Measurements from ENCODE around the gene TRPV5.

Gene TRPV5

GRCh38 chr7:142870566-142871259 lies 62.8 kb downstream of the TRPV5 start:
- no peak for DNase-seq (ENCODE audit: low read depth)

DNA sequence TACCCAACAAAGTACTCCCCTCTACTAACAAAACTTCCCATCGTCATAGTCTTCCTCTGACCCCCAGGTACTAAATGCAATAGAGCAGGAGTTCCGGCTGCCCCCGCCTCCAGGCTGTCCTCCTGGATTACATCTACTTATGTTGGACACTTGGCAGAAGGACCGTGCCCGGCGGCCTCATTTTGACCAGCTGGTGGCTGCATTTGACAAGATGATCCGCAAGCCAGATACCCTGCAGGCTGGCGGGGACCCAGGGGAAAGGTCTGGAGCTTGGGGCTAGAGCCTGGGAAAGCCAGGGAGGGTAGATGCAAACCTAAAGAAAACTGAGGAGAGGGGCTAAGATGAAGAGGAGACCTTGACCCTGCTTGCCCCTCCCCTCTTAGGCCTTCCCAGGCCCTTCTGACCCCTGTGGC lies 63.4 kb downstream of the TRPV5 start:
- DNase-seq (ENCODE audit: low read depth) = no peak

DNA sequence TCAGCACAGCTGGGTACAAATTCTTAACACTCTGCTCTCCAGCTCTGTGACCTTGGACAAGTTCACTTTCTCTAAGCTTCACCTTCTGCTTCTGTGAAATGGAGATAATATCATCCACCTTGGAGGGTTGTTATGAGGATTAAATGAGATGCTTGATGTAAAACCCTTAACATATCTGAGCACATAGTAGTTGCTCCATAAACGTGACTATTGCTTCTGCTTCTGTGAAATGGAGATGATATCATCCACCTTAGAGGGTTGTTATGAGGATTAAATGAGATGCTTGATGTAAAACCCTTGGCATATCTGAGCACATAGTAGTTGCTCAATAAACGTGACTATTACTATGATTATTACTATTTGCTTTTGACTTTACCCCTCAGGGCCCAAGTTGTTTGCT lies 64.1 kb downstream of the TRPV5 start:
- DNase-seq (ENCODE audit: low read depth) = no peak

DNA sequence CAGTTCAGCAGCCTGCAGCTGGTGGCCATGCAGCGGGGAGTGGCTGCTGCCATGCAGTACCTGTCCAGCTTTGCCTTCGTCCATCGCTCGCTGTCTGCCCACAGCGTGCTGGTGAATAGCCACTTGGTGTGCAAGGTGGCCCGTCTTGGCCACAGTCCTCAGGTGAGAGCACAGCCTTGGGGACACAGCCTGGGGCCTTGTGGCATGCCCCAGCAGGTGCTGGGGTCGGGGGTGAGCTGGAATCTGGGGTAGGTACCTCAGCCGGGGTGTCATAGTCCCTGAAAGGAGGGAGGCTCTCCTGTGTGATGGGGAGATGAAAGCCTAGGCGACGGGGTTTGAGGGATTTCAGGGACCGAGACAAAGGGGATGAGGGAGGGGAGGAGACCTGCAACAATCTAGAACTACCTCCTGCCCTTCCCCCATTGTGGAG lies 64.5 kb downstream of the TRPV5 start:
- DNase-seq (ENCODE audit: low read depth) = no peak

GRCh38 chr7:142868188-142868985 lies 65.2 kb downstream of the TRPV5 start:
- DNase-seq (ENCODE audit: low read depth) = no peak

GRCh38 chr7:142867398-142868187 lies 66.0 kb downstream of the TRPV5 start:
- DNase-seq (ENCODE audit: low read depth) = no peak

GRCh38 chr7:142867097-142867378 lies 66.5 kb downstream of the TRPV5 start:
- no peak for DNase-seq (ENCODE audit: low read depth)

DNA sequence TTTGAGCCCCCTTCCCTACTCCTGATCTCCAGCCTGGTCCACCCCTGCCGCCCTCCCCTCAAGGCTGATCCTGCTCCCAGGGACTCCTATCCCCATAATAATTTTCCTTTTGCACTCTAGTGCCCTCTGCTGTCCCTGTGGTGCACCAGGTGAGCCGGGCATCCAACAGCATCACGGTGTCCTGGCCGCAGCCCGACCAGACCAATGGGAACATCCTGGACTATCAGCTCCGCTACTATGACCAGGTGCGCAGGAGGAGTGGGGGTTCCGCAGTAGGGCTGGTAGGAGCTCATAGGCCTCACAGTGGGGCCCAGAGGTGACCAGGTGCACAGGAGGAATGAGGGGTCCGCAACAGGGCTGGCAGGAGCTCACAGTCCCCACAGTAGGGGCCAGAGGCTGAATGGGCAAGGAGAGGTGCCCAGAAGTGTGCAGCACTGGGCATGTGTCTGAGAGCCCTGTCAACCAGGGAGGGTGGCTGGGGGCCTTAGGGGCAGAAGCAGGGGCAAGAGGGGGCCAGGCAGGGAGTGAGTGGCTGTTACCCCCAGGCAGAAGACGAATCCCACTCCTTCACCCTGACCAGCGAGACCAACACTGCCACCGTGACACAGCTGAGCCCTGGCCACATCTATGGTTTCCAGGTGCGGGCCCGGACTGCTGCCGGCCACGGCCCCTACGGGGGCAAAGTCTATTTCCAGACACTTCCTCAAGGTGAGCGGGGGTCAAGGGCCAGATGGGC lies 67.0 kb downstream of the TRPV5 start:
- no peak for DNase-seq (ENCODE audit: low read depth)

DNA sequence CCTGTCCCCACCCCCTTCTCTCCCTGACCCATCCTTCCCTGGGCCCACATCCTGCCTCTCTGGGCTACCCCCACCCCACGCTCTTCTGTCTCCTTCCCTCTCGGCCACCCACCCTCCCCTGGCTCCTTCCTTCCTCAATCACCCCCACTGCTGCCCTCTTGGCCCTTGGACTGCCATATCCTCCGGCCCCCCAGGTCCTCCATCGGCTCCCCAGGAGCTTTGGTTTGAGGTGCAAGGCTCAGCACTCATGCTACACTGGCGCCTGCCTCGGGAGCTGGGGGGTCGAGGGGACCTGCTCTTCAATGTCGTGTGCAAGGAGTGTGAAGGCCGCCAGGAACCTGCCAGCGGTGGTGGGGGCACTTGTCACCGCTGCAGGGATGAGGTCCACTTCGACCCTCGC lies 67.8 kb downstream of the TRPV5 start:
- DNase-seq (ENCODE audit: low read depth) = no peak

DNA sequence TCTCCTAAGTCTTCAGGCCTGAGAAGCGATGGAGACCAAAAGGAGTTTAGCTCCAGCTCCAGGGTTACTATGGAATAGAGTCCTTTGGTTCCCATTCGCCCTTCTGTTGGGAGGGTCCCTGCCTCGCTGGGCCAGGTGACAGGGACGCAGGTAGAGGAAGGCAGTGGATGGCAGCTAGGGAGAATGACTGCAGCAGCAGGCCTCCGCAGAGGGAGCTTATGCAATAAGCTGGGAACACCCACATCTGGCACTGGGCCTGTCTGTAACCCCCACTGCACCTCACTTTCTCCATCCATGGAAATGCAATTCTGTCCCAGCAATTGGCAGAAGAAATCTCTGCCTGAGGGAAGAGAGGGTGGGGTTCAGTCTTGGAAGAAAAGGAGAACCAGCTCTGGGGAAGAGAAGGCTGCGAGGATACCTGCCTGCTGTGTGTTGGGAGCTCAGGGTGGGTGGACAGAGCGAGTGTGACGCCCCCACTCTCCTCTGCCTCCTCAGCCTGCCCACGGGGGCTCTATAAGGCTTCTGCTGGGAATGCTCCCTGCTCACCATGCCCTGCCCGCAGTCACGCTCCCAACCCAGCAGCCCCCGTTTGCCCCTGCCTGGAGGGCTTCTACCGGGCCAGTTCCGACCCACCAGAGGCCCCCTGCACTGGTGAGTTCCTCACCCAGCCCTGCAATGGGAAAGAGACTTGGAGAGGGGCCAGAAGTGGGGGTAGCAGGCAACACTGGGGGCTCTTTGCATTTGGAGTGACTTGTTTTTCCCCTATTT lies 68.4 kb downstream of the TRPV5 start:
- DNase-seq (ENCODE audit: low read depth) = no peak

DNA sequence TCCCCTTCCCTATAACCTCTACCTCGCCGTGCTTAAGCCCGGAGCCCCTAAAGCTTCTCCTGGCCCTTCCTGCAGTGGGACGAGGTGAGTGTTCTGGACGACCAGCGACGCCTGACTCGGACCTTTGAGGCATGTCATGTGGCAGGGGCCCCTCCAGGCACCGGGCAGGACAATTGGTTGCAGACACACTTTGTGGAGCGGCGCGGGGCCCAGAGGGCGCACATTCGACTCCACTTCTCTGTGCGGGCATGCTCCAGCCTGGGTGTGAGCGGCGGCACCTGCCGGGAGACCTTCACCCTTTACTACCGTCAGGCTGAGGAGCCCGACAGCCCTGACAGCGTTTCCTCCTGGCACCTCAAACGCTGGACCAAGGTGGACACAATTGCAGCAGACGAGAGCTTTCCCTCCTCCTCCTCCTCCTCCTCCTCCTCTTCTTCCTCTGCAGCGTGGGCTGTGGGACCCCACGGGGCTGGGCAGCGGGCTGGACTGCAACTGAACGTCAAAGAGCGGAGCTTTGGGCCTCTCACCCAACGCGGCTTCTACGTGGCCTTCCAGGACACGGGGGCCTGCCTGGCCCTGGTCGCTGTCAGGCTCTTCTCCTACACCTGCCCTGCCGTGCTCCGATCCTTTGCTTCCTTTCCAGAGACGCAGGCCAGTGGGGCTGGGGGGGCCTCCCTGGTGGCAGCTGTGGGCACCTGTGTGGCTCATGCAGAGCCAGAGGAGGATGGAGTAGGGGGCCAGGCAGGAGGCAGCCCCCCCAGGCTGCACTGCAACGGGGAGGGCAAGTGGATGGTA lies 69.5 kb downstream of the TRPV5 start:
- DNase-seq (ENCODE audit: low read depth) = no peak

- no peak for DNase-seq (ENCODE audit: low read depth)
These were observed 70.7 kb downstream of the TRPV5 start for GRCh38 chr7:142862786-142863400.

- no peak for DNase-seq (ENCODE audit: low read depth)
These were observed 71.2 kb downstream of the TRPV5 start for GRCh38 chr7:142862351-142862750.

DNA sequence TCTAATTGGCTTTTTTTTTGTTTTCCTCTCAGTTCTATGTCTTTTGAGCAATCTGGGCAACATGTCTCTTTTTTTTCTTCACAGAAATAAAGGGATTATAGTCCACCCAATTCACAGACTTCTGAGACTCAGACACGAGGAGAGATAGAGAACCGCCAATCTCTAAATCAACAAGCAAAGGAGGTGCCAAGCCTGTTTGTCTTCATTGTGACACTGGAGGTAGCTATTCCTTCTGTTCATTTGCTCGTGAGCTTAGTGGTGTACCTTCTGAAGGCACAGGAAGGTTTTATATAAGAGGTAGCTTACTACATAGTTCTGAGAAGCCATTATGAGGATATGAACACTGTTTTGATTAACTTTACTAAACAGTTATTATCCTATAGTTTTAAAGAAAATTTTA lies 72.6 kb downstream of the TRPV5 start:
- DNase-seq (ENCODE audit: low read depth) = no peak

GRCh38 chr7:142859829-142860228 lies 73.7 kb downstream of the TRPV5 start:
- peak; percentile 18 for DNase-seq (ENCODE audit: low read depth)

- no peak for DNase-seq (ENCODE audit: low read depth)
These were observed 74.1 kb downstream of the TRPV5 start for GRCh38 chr7:142859411-142859810.
